GM19463 (cell line): ENCODE results near the gene SPINT1.
A peak's percentile ranks its signal among the peaks of the same experiment; 100 is the strongest.

Experiments
- ATAC-seq: cut with Tn5 transposase; IDR thresholded peaks from one replicate; pipeline ENCODE4 v1.9.1; 2021; ENCODE audit warnings: mild to moderate bottlenecking, moderate library complexity; ENCODE audit not compliant: unreplicated experiment

SPINT1 gene

DNA sequence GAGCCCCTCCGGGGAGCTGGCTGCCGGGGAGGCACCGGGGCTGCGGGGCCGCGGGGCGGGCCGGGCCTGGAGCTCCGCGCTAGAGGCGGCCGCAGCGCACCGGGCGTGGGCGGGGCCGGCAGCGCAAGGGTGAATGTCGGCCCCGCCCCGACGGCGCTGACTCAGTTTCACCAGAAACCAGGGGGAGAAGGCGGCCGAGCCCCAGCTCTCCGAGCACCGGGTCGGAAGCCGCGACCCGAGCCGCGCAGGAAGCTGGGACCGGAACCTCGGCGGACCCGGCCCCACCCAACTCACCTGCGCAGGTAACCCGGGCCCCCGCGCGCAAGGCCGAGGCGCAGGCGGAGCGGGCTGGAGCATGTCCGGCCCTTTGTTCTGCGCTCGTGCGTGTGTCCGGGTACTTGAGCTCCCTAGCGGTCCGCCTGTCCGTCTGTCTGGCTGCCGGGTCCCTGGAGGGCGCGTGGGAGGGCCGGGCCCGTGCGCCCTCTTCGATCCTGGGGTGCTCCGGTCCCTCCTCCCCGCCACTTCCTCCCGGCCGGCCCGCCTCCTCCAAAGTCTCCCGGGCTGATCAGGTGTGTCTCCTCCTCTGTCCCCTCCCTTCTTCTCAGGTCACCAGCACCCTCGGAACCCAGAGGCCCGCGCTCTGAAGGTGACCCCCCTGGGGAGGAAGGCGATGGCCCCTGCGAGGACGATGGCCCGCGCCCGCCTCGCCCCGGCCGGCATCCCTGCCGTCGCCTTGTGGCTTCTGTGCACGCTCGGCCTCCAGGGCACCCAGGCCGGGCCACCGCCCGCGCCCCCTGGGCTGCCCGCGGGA is at the start of gene SPINT1:
TSS of gene SPINT1 (plus strand) at position 164 of the 811 bp plus-strand sequence. CDS start at position 671, 507 bp downstream.
- no peak for ATAC-seq

- no peak for ATAC-seq
Observed at GRCh38 chr15:40796041-40796440, 47.8 kb upstream of the SPINT1 start.

DNA sequence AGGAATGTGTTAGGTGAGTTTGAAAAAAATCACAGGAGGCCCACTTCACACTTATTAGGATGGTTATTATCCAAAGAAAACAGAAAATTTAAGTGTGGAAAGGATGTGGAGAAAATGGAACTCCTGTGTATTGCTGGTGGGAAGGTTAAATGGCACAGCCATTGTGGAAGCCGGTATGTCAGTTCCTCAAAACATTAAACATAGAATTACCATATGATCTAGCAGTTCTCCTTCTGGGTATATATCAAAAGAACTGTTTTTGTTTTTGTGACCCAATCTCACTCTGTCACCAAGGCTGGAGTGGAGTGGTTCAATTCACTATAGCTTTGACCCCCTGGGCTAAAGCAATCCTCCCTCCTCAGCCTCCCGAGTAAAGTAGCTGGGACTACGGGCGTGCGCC is 47.3 kb upstream of the SPINT1 start:
- no peak for ATAC-seq

DNA sequence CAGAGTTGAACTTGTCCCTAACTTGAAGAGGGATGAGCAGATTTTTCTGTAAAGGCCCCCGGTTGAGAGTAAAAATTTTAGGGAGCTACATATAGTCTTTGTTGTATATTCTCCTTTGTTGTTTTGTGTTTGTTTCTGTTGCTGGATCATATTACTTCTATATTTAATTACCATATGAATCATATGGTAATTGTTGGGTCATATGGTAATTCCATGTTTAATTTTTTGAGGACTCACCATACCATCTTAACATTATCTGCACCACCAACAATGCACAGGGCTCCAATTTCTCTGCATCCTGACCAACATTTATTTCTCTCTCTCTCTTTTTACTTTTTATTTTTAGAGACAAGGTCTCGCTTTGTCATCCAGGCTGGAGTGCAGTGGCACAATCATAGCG is 44.3 kb upstream of the SPINT1 start:
- no peak for ATAC-seq

GRCh38 chr15:40803076-40803475 is 40.8 kb upstream of the SPINT1 start:
- no peak for ATAC-seq

DNA sequence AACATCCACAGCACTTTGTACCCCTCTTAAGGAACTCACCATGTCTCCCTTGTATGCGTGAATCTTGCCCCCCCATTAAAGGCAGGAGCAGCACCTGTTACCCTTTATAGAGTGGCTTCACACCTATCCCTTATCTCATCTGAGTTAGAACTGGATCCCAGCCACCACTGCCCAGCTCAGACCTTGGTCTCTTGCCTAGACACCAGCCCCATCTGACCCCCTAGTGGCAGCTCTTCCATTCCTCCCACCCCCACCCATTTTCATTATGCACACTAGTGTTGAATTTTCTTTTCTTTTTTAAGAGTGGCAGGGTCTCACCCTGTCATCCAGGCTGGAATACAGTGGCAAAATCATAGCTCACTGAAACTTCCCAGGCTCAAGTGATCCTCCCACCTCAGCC is 40.2 kb upstream of the SPINT1 start:
- no peak for ATAC-seq

DNA sequence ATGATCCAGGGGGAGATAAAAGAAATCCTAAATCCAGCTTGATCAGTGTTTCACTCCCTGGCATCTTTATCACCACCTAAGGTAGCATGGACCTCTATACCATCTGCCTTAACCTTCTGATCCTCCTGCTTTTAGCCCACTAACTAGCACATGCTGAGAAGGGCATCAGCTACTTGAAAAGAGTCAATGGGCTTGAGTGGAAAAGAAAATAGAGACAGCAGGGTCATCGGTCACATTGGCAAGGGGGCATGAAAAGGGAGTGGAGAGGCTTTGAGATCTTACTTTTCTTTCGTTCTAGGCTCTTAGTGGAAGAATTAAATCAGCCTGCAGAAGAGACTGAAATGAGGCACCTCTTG is 37.2 kb upstream of the SPINT1 start:
- no peak for ATAC-seq

DNA sequence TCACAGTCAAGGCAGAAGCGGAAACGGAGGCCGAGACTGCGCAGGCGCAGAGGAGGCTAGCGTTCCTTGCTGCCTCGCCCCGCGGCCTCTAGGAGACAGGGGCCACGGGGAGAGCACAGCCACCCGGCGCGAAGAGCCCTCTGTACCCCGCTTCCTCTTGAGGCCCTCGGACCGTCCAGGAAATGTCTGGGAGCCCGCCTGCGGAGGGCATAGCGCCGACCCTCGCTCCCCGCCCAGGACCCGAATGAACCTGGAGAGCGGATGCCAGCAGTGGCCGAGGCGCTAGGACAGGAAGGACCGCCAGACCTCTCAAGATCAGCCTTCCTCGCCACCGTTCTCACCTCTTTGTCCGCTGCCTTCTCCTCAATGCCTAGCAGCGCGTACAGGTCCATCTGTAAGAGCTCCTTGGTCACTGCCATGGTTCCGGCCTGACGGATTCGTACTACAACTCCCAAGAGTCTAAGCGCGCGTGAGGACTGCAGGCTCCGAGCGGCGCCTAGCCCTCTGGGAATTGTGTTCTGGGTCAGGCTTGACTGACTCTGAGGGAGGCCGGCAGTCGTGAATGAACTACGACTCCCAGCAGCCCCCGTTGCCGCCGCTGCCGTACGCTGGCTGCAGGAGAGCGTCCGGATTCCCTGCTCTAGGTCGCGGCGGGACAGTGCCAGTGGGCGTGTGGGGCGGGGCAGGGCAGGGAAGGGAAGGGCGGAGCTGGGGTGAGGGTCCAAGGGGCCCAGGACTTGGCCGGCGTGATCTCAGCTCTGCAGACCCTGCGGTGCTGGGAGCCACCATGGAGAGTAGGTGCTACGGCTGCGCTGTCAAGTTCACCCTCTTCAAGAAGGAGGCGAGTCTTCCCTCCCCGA is 36.6 kb upstream of the SPINT1 start, which contains the start of the genes DNAJC17 and ZFYVE19:
TSS of gene DNAJC17 (minus strand) at position 446 of the 860 bp plus-strand sequence. CDS start at position 419, 27 bp downstream.
TSS of gene ZFYVE19 (plus strand) at position 62 of the 860 bp plus-strand sequence. CDS start at position 563, 501 bp downstream.
- peak; percentile 94 for ATAC-seq

DNA sequence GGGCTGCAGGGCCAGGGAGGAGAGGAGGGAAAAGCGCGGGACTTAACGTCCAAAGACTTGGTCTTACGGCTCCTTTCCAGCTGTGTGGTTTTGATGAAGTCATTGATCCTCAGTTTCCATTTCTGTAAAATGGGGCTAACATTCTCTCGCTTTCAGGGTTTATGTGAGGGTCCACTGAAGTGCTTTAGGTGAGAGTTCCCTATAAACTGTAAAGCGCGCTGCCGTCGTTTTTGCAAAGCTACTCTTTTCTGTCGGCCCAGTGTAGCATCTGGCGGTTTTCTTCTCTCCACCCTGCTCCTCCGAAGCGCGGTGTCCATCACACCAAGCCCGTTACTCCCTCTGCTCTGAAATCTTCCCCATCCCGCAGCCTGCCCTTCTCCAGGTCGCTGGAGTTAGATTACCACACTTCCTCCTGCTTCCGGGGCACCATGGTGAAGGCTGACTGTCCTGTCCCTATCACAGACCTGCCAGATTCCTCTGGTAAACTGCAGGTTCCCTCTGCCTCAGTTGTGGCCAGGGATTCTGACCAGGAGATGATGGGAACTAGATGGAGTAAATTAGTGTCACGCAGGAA is 35.9 kb upstream of the SPINT1 start:
- ATAC-seq = no peak

GRCh38 chr15:40808861-40809450 is 34.9 kb upstream of the SPINT1 start:
- no peak for ATAC-seq

GRCh38 chr15:40812721-40813425 is 31.0 kb upstream of the SPINT1 start:
- ATAC-seq = no peak

GRCh38 chr15:40815042-40815698 is 28.7 kb upstream of the SPINT1 start:
- ATAC-seq = no peak

DNA sequence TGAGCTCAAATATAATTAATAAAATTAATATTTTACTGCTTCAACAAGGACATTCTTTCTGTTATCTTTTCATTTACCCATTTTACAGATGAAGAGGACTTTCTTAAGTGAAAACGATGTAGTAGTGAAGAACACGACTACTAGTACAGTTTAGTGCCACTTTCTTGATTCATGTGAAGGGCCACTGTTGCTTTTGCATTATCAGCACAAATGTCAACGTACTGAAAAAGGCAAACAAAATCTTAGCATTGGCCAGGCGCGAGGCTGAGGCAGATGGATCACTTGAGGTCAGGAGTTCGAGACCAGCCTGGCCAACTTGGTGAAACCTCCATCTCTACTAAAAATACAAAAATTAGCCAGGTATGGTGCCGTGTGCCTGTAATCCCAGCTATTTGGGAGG is 24.8 kb upstream of the SPINT1 start:
- no peak for ATAC-seq

DNA sequence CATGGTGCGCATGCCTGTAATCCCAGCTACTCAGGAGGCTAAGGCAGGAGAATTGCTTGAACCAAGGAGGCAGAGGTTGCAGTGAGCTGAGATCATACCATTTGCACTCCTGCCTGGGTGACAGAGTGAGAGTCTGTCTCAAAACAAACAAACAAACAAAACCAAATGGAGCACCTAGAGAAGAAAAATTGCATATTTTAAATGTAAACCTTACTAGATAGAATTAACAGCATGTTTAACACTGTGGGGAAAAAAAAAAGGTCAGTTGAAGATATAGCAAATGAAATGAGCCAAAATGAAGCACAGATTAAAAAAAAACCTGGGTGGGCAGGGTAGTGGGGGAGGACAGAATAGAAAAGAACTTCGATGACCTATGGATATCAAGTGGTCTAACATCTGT is 22.7 kb upstream of the SPINT1 start:
- ATAC-seq = no peak

DNA sequence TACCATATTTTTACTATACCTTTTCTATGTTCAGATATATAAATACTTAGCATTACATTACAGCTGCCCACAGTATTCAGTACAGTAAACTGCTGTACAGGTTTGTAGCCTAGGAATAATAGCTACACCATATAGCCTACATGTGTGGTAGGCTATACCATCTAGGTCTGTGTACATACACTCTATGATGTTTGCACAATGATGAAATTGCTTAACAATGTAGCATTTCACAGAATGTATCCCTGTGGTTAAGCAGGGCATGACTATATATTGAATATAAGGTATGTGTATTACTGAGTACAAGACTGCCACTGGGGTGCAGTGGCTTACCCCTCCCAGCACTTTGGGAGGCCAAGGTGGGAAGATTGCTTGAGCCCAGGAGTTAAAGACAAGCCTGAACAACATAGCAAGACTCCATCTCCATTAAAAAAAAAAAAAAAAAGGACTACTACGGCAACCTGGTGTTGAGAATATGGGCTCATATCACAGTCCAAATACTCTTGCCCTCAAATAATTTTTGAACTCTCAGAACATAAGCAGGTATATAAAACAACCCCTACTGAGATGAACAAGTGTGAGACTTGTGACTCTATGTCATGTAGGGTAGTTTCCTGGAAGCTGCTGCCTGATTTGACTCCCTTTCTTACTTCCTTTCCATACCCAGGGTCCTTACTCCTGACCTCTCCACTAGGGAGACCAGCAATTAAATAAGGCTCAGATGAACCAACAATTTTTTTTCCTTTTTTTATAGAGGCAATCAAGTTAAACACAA is 20.1 kb upstream of the SPINT1 start:
- no peak for ATAC-seq

DNA sequence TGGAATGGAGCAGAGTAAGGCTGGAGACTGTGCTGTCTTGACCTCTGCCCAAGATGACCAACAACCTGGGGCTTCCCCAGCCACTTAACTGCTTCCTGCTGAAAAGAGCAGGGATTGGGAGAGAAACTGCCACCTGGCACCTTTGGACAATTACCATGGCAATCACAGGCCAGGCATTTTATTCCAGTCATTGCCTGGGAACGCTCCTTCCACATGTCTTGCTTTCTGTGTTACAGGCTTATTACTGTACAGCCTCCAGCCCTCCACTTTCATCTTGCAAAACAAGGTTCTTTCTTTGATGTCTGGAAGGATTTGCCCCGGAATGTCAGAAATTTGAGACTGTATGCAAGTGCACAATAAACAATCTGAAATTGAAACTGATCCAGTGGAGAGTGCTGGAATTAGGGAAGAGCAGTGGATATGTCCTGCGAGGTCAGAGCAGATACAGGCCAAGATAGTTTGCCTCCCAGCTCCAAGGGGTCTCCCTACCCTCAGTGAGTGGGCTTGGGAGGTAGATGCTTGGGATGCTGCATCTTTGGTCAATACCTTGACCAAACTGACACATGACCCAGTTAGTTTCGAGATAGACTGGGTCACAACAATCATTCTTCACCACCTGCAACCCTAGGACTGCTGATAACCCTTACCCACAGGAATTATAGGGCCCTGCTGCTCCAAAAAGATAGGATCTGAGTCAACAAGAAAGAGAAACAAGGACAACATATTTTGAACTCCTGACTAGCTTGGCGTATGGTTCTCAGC is 18.0 kb upstream of the SPINT1 start:
- ATAC-seq = no peak

- no peak for ATAC-seq
Observed at GRCh38 chr15:40826423-40827075, 17.3 kb upstream of the SPINT1 start.

DNA sequence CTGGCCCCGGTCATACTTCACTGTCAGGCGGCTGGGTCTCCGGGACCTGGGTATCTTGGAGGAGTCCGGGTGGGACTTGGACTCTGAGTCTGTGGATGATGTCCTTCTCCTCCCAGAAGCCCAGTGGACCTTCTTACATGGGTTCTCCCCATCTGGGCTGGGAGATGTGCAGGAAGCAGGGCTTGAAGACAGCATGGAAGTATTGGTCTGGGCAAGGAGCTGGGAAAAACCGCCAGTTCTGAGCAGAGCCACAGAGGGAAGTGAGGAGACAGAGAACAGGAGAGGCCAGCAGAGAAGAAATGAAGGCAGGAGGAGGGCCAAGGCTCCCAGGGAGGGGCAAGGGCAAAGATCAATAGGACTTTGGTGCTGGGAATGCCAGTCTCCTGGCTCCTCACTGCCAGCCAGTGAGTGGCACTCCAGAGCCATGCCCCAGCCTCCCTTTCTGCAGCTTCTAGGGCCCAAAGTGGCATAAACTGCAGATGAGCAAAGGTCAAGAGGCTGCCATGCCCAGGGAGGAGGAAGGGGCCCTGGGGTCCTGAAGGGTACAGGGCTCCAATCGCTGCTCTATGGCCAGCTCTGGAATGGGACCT is 15.3 kb upstream of the SPINT1 start, which contains the start of gene PPP1R14D:
TSS of gene PPP1R14D (minus strand) at position 262 of the 590 bp plus-strand sequence. CDS start at position 195, 67 bp downstream.
- no peak for ATAC-seq
